ENCODE measurements around the gene DHRSX.

DNA sequence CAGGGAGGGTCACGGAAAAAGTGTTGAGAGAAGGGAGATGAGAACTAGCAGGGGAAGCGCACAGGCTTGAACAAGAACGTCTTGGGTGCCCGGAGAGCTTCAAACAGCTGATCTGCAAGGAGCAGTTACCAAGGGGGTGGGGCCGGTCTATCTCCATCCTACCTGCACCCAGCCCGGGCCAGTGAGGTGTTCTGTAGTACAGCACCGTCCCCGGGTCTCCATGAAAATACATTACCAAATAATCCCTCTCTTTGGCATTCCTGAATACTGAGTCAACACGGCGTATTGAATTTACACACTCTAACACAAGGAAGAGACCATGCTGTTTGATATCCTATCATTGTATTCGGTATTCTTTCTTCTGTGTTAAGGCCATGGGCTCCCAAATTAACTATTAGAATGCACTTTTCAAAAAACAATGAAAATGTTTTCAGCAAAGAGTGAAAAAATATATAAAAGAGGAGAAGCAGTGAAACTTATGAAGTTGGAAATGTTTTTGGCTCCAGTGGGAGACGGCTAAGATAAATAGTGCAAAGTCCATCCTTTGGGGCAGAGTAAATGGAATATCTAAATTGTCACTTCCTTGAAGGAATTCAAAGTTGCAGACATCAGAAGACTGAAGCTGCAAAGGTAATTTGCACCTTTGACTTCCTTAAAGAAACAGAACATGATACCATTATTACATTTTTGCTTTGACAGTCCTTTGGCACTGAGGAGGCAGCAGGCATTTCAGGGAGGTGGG lies 90.3 kb downstream of the DHRSX start:
- no peak for TF ChIP-seq YY1 (IDR thresholded peaks at IDR 0.05; ENCODE audit: insufficient read depth, insufficient read length)
- TF ChIP-seq ZNF274 (IDR thresholded peaks at IDR 0.05; ENCODE audit: low read depth, low read length), result no peak
- no peak for TF ChIP-seq SUZ12 (IDR thresholded peaks at IDR 0.05; ENCODE audit: extremely low read depth, insufficient read depth, insufficient read length)
